ENCODE results near the gene MEX3D.

GRCh38 chr19:1532003-1532402 is 36.1 kb downstream of the MEX3D start:
- TF ChIP-seq FOXK2 (IDR thresholded peaks at IDR 0.05): no peak
- no peak for TF ChIP-seq PKNOX1 (IDR thresholded peaks at IDR 0.05)
- no peak for TF ChIP-seq HDGF (IDR thresholded peaks at IDR 0.05; ENCODE audit: borderline replicate concordance)

All from HEK293T (cell line).